RWPE2 (cell line): Measurements from ENCODE around the gene LAMA2.

Experiments
- ATAC-seq: fragments of 200-7000 bp; cut with Tn5 transposase; 3 replicates; pipeline ENCODE4 v1.9.1; 2021; ENCODE audit warnings: low read depth
- DNase-seq: peaks from one replicate; pipeline ENCODE4 v3.0.0-alpha.2; 2020; ENCODE audit warnings: low spot score
- H3K27ac ChIP-seq: fragments of 450-650 bp; 2 replicates; pipeline ENCODE4 v1.5.1; 2017; ENCODE audit warnings: mild to moderate bottlenecking; ENCODE audit not compliant: poor library complexity, severe bottlenecking
- H3K27me3 ChIP-seq: fragments of 250-450 bp; sonication (Bioruptor Pico); 2 replicates; pipeline ENCODE4 v1.5.1; 2021; ENCODE audit warnings: mild to moderate bottlenecking, moderate library complexity; ENCODE audit not compliant: insufficient read depth, poor library complexity, severe bottlenecking
- H3K36me3 ChIP-seq: fragments of 250-450 bp; sonication (Bioruptor Pico); 2 replicates; pipeline ENCODE4 v1.5.1; 2020; ENCODE audit warnings: low read depth, mild to moderate bottlenecking, moderate library complexity
- H3K4me1 ChIP-seq: fragments of 250-450 bp; sonication (Bioruptor Pico); 2 replicates; pipeline ENCODE4 v1.5.1; 2021; ENCODE audit warnings: mild to moderate bottlenecking, moderate library complexity; ENCODE audit not compliant: insufficient read depth, poor library complexity, severe bottlenecking
- H3K4me3 ChIP-seq: fragments of 250-450 bp; sonication (Bioruptor Pico); 2 replicates; pipeline ENCODE4 v1.5.1; 2021; ENCODE audit warnings: mild to moderate bottlenecking, moderate library complexity; ENCODE audit not compliant: severe bottlenecking
- H3K9me3 ChIP-seq: fragments of 250-450 bp; sonication (Bioruptor Pico); 2 replicates; pipeline ENCODE4 v1.5.1; 2021; ENCODE audit warnings: mild to moderate bottlenecking, moderate library complexity; ENCODE audit not compliant: severe bottlenecking
- CTCF ChIP-seq: fragments of 450-650 bp; IDR thresholded peaks from one replicate; pipeline ENCODE4 v1.5.1; 2017; ENCODE audit warnings: mild to moderate bottlenecking, moderate library complexity; ENCODE audit not compliant: poor library complexity, severe bottlenecking

Gene LAMA2

DNA sequence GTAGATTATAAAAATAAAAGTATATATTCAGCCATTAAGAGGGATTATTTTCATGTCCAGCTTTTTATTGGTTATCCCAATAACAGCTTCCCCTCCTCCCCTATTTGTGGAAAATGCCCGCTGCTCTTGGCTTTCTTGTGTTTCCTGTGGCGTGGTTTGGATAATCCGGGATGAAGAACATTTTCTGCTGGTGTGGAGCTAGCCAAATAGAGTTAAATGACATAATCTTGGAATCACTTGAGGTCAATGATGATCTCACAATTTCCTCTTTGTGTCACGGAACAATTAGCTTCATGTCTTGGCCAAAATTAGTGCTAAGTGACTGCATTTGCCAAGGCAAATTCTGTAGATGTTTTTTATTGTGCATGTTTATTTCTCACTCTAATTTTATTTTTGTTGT is 394.0 kb downstream of the LAMA2 start:
- Histone ChIP-seq H3K9me3 (no peaks in the 10 kb centered on the region), H3K27ac (no peak overlapping the region), H3K27me3 (no peaks in the 10 kb centered on the region), H3K36me3 (no peaks in the 10 kb centered on the region), H3K4me1 (no peaks in the 10 kb centered on the region), H3K4me3 (no peak overlapping the region)
- no peak for DNase-seq
- no peak for TF ChIP-seq CTCF
- ATAC-seq, result no peak

- Histone ChIP-seq H3K27ac (no peak overlapping the region), H3K27me3 (no peaks in the 10 kb centered on the region), H3K9me3 (no peaks in the 10 kb centered on the region), H3K4me3 (no peak overlapping the region), H3K36me3 (no peaks in the 10 kb centered on the region), H3K4me1 (no peaks in the 10 kb centered on the region)
- ATAC-seq, result no peak
- DNase-seq, result no peak
- TF ChIP-seq CTCF, result no peak
Measured at GRCh38 chr6:129279343-129280292, 396.7 kb downstream of the LAMA2 start.

GRCh38 chr6:129280293-129280644 is 397.3 kb downstream of the LAMA2 start:
- H3K9me3 ChIP-seq, result no peaks in the 10 kb centered on the region
- no peak for ATAC-seq
- H3K27ac ChIP-seq, result no peak overlapping the region
- H3K4me1 ChIP-seq, result no peaks in the 10 kb centered on the region
- no peak overlapping the region for H3K4me3 ChIP-seq
- H3K27me3 ChIP-seq, result no peaks in the 10 kb centered on the region
- TF ChIP-seq CTCF, result no peak
- DNase-seq, result no peak
- H3K36me3 ChIP-seq, result no peaks in the 10 kb centered on the region

DNA sequence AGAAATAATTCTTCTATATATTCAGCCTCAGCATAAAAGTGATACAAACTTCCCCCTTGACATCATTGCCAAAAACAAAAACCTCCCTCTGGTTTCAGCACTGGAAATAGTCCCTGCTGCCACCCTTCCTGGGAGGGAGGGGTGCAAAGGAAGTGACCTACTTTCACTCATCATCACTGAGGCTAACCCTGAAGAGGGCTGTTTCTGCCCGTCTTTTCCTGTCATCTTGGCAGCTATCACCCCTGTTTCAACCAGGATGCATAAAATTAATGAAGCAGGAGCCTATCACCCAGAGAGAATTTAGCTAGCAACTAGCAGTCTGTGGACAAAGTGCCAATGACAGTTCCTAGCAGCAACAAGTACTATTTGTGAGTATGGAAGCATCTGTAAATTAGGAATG is 397.8 kb downstream of the LAMA2 start:
- H3K27ac ChIP-seq, result no peak overlapping the region

More for the DNA sequence above, 397.8 kb downstream of the LAMA2 start:
- H3K36me3 ChIP-seq, result no peaks in the 10 kb centered on the region
- H3K4me3 ChIP-seq, result no peak overlapping the region
- ATAC-seq (no peak), DNase-seq (no peak)
- H3K27me3 ChIP-seq, result no peaks in the 10 kb centered on the region
- no peak for TF ChIP-seq CTCF
- no peaks in the 10 kb centered on the region for H3K4me1 ChIP-seq
- no peaks in the 10 kb centered on the region for H3K9me3 ChIP-seq
